GM21825 (cell line): ENCODE data around the gene RELL1.

ENCODE experiments used
- ATAC-seq: cut with Tn5 transposase; IDR thresholded peaks from one replicate; pipeline ENCODE4 v1.9.1; 2021; ENCODE audit warnings: mild to moderate bottlenecking, moderate library complexity; ENCODE audit not compliant: unreplicated experiment

RELL1 gene

GRCh38 chr4:37603711-37604110, 82.5 kb downstream of the RELL1 start:
- ATAC-seq: no peak

GRCh38 chr4:37603070-37603468, 83.1 kb downstream of the RELL1 start:
- ATAC-seq: no peak

GRCh38 chr4:37602454-37603069, 83.6 kb downstream of the RELL1 start:
- no peak for ATAC-seq

DNA sequence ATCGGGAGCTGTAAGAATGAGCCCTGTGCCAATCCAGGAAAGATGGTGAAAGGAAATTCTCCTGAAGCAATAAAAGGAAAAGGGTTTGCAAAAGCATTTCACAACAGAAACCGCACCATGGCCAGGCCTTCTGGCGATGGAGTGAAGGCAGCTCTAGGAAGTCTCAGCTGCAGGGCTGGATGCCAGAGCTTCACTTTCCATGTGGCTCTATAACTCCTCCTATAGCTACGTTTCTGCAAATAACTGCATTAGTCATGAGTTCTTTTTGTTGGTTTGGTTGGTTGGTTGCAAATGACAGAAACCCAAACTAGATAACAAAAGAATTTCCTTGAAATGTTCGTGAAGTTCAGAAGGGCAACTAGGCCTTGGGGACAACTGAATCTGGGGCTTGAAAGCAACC, 84.6 kb downstream of the RELL1 start:
- ATAC-seq: no peak

DNA sequence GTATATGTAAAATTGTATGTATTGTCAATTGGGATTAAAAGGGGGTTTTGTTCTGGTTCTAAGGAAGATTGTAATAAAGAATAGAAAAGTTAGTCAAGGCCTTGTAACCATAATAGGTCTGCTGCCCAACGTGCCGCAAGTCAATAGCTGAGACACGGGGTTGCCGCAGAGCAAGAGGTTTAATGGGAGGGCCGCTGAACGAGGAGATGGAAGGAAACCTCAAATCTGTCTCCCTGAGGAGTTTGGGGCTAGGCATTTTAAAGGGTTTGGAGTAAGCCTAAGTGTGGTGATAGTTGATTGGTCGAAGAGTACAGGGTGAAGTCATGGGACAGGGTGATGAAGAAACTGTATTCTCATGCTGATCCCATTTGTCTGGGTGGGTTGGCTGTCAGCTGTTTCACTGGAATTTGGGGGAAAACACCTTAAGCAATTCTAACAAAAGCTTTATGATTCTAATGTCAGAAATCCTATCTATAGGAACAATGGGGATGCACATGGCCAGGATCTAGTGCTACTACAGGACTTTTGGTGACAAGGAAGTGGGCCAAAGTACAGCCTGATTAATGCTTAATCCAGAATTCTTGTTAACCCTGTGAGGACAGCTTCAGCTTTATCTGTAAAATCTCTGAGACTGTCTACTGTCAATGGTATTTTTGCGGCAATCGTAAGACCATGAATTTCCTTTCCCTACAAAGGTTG, 86.9 kb downstream of the RELL1 start:
- no peak for ATAC-seq

DNA sequence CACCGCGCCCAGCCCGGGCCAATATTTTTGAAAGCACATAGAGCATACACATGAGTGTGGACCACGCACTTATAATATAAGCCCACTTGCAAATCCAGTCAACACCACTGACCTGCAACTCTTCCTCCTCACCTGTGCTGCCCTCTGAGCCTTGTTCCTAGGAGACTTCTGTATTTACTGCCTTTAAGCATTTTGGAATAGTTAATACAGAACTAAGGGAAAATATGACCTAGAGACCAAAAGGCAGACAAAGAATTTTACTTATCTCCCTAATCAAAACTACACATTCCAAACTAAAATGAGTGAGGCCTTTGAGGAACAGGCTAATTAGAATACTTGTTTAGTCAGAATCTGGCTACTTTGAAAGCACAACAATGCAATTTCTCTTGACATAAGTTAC, 89.1 kb downstream of the RELL1 start:
- ATAC-seq: no peak

DNA sequence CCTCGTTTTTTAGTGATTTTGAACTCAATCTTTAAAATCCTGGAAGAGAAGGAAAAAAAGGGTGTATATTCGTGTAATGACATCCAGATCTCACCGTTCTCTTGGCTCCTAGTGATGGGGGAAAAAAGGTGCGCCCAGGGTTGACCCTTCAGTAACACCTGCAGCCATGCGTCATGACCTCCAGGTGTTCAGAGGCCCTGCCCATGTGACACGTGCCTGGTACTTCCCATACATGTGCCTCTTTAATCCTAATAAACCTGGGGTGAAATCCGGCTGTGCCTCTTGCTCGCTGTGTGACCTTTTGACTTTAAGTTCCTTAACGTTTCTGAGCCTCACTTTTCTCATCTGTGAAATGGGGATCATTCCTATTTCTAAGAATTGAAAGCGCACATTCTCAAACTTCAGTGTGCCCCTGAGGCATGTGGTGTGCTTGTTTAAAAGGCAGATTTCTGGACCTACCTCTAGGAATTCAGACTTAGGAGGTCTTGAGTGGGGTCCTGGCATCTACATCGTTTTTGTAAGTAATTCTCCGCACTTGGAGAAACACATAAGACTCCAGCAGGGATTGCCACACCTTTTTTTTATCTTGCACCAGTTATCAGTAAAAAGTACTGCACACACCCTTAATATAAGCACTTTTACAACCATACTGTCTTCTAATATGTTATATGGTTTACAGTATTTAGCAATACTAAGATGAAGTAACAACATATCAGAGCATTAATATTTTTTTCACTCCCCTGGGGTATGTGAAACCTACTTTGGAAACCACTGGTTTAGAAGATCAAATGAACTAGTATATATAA, 90.1 kb downstream of the RELL1 start:
- ATAC-seq: no peak

- no peak for ATAC-seq
Observed at GRCh38 chr4:37594099-37594498, 92.1 kb downstream of the RELL1 start.

DNA sequence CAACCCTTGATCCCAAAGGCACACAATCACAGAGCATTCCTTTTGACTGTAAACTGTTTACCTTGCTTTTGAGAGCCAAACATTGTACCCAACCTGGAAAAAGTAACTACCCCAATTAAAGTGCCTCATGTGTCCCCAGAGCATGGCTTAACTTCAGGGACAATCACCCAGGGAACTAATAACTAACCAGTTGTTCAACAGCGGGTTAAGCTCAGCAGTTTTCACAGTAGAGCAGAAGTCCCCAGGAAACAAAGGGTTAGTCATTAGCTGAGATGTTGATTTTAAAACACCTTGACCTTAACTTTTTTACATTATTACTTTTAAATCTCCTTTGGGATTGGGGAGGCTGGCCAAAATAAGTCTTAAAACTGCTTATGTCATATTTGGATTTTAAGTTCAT, 94.8 kb downstream of the RELL1 start:
- no peak for ATAC-seq

DNA sequence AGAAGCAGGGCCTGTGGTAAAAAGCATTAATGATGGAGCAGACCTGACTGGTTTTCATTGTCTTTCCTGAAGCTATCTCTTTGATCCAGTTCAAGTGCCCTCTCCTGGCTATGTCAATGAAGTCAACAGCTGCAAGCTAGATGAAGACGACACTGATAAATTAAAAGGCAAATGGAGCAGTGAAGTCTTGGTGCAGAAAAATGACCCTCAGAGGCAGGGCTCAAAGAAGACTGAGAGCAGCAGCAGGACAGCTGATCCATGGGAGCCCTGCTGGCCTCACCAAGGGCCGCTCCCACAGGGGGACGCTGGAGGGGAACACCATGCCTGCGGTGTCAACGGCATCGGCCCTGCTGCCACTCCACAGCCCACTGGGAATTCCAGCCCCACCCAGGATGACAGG, 96.2 kb downstream of the RELL1 start:
- ATAC-seq: no peak

DNA sequence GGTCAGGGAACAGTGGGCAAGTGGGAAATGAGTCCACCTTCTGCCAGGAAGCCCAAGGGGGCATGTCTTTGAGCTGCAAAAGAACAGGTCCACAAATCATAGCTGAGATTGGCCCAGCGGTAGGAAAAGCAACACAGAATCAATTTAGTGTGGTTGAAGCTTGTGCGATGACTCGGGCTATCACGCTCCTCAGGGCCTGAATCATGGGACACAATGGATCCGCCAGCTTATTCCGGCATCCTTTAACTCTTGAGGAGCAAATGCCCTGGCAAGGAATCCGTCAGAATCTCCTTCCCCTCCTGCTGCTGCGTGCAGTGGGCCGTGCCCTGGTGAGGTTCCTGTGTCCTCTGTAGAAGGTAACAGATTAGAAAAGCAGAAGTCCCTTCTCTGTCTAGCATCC, 98.0 kb downstream of the RELL1 start:
- ATAC-seq: no peak

DNA sequence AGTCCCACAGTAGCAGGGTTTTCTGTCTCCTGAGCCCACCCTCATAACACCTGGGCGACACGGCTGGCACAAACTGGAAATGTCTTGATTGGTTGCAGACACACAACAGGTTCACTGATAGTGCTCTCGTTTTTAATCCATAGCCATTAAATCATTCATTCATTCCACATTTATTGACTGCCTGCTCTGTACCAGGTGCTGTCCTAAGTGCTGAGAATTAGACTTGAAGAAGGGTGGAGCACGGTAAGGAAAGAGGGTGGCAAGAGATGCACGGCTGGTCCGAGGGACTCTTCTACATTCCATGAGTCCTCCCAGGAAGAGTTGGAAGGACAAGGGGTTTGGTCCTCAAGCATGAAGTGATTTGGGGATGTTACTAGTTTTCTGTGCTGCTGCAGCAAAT, 100.0 kb downstream of the RELL1 start:
- ATAC-seq: no peak

DNA sequence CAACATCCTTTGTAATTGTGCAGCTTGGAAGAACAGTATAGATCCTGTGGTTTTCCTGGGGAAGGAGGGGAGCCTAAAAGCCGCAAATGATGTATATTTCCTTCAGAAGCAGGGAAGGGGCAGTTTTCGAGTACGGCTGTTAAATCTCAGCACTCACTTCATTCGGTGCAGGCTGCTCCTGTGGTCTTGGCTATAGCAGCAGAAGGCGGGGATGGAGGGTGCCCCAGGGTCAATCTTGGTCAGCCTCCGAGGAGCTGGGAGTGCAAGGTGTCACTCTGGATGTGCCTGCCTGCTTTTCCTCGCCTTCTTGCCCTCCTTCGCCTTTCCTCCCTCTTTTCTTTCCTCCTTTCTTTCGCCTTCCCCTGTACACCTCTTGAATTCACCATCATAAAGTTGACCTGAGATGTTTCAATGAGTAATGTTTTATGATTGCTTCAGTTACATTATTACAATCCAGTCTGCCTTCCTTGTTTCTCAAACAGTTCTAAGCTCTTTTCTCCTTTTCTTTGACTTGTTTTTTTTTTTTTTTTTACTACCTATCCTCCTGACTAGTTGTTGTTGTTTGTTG, 101.6 kb downstream of the RELL1 start:
- ATAC-seq: no peak

DNA sequence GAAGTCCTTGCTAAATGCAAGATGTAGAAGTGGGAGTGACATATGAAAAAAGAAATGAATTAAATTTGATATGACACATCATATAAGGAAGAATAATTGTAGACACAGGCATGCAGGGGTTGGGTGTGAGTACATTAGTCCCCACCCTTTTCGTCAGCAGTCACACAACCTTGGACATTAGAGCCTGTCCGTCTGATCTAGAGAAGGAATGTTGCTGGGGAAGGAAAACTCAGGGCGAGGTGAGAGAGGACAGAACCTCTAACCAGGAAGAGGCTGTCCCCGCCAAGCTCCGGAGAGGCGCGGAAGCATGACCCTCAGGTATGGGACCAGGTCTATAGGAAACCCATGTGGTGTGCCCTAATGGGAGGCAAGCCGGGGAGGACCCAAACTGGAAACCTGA, 102.1 kb downstream of the RELL1 start:
- no peak for ATAC-seq

GRCh38 chr4:37573566-37573965, 112.6 kb downstream of the RELL1 start:
- no peak for ATAC-seq

DNA sequence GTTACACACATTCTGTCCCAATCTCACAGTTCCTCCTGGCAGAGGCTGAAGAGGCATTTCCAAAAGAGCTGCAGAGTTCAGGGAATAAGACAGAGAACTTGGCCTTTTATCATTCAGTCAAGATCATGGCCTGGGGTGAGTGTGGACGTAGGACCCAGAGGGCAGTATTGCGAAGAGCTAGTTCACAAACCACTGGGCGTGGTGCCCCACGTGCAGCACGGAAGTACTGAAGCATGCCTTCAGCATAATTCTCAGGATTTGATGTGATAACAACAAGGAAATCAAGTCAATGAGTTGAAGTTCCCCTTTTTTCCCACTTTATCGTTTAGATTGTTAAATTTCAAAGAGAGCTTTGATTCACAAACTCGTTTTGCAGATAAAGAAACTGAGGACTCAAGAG, 117.7 kb downstream of the RELL1 start:
- ATAC-seq: no peak

DNA sequence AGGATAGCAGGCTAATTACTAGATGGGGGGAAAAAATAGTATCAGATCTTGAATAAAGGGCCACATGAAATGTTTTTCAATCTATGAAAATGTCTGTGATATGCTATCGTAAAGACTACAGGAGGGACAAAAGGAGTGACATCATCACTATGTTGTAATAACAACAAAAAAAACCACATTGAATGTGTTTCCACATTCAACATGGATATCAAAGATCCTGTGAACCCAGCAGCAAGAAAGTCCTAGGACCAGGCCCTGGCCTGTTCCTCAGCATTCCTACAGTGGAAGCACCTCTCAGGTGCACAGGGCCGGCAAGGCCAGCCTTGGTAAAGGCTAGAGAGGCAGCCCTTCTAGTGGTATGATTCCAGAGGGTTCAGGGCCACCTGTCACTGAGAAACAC, 118.3 kb downstream of the RELL1 start:
- ATAC-seq: no peak

GRCh38 chr4:37562592-37562991, 123.6 kb downstream of the RELL1 start:
- ATAC-seq: no peak

DNA sequence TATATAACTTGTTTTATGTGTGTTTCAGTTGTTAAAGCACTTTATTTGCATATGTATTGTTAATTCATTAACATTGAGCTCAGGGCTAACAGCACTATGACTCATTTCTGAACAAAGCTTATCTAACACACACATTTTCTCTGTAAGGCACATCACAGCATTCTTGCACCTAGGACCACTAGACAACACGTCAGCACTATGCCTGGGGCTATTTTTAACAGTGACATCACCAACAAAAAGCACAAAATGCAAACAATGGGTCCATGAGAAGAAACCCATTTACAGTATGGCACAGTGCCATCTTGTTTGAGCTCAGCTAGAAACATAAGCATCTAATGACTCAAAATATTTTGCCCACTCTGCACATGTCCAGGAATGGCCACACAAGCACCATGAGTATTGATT, 124.4 kb downstream of the RELL1 start:
- ATAC-seq: peak; percentile 98

- ATAC-seq: no peak
Observed at GRCh38 chr4:37561196-37561802, 124.9 kb downstream of the RELL1 start.
